KOPT-K1 (cell line): Measurements from ENCODE around the gene GSN.

Experiments
- H3K27ac ChIP-seq: fragments of 200-600 bp; sonication (generic); 2 replicates; pipeline ENCODE4 v1.5.1; 2016; ENCODE audit warnings: antibody characterized with exemption, mild to moderate bottlenecking, low read depth, low read length; ENCODE audit not compliant: poor library complexity, severe bottlenecking
- H3K36me3 ChIP-seq: fragments of 200-600 bp; sonication (generic); 2 replicates; pipeline ENCODE4 v1.5.1; 2017; ENCODE audit warnings: antibody characterized with exemption, mild to moderate bottlenecking, low read length, moderate library complexity; ENCODE audit not compliant: insufficient read depth
- H3K9me3 ChIP-seq: fragments of 200-600 bp; sonication (generic); 2 replicates; pipeline ENCODE4 v1.5.1; 2017; ENCODE audit warnings: antibody characterized with exemption, low read length, mild to moderate bottlenecking; ENCODE audit not compliant: insufficient read depth, poor library complexity, severe bottlenecking

GSN gene

DNA sequence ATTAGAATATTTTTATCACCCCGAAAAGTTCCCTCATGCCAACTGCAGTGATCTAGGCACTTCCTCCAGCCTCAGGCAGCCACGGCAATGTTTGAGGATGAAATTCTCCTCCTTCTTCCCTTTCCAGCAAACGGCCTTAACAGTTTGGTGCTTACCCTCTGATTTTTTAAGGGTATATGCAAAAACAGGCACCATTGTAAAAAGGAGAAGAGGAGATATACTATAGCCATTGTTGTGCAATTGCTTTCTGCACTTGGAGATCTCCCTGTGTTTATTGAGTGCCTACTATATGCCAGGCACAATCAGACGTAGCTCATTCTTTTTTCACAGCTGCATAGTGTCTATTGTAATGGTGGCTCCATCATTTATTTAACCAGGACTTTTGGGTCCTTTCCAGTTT is 29.4 kb downstream of the GSN start:
- Histone ChIP-seq H3K27ac (no peak overlapping the region), H3K36me3 (no peaks in the 10 kb centered on the region), H3K9me3 (no peaks in the 10 kb centered on the region)

DNA sequence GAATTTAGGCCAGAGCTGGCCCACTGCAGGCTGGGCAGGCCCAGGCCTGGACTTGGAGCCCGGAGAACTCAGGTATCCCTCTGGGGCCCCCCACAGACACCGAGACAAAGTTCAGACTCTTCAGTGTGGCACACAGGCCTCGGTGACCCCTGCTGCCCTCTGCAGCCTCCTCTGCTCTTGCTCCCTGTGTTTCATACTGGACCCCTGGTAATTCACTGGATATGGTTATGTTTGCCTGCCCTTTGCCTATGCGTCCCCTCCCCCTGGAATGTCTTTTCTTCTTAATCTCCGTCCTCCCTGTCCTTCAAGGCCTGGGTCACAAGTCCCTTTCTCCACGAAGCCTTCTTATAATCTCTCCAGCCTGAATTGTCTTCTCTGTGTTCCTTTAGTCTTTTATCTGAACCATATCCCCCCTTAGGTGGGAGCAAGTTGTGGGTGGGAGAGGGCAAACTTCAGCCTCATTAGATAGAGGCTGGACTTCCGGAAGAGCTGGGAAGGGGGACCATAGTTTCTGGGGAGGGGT is 30.1 kb downstream of the GSN start:
- H3K27ac ChIP-seq: no peak overlapping the region
- no peaks in the 10 kb centered on the region for H3K9me3 ChIP-seq
- H3K36me3 ChIP-seq: no peaks in the 10 kb centered on the region

DNA sequence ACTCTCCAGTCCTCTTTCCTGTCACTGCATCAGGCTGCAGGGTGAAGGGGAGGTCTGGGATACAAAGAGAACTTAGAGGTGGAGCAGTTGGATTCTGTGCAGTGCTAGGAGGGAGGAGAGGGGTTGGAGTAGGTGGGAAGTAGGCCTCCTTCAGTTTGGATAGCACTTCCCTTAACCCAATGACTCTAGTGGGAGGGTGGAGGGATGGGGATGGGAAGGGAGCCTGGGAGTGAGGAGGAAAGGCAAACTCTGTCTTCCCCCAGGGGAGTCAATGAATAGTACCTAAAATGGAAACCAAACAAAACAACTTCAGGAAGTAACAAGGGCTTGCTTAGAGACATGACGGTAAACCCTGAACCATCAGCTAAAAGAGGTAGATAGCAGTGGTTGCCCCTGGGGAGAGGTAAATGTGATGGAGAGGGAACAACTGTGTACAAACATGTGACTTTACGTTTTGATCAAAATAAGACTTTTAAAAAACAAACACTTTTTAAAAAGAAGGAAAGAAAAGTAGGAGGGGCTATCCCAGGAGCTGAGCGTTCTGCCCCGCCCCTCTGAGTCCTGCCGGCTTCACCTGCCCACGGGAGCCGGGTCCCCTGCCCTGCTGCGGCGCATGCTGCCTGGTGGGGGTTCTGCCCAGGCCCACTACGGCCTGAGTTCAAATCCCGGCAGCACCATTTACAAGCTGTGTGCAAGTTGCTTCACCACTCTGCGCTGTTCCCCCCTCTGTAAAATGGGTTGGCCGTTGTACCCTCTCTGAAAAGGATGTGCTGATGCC is 30.9 kb downstream of the GSN start:
- no peaks in the 10 kb centered on the region for H3K9me3 ChIP-seq
- H3K27ac ChIP-seq: no peak overlapping the region
- H3K36me3 ChIP-seq: no peaks in the 10 kb centered on the region

DNA sequence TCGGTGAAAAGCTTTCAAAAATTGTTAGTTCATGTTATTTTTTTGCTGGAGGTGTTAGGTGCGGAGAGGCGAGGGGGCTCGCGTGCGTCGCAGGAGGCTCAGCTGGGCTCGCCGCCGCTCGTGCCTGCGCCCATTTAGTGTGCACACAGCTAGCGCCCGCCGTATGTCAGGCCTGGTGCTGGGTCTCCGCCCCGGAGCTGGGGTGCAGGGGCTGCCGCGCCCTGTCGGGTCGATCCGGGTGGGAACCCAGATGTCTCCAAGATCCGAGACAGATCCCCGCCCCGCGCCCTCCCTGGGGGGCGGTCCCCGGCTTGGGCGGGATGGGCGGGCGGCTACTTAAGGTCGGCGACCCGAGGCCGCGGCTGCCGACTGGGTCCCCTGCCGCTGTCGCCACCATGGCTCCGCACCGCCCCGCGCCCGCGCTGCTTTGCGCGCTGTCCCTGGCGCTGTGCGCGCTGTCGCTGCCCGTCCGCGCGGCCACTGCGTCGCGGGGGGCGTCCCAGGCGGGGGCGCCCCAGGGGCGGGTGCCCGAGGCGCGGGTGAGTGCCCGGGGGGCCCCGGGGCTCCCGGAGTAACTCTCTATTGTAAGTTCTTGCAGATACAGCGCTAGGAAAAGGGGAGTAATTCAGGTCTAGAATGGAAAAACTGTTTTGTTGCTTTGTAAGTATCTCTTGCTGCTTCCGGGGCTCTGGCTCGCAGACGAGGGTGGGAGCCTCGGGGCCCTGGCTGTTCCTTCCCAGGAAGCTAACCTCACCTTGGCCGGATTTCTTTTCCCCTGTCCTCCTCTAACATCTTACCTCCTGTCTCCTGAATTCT is 31.7 kb downstream of the GSN start:
- Histone ChIP-seq H3K9me3 (no peaks in the 10 kb centered on the region), H3K36me3 (no peaks in the 10 kb centered on the region), H3K27ac (no peak overlapping the region)

DNA sequence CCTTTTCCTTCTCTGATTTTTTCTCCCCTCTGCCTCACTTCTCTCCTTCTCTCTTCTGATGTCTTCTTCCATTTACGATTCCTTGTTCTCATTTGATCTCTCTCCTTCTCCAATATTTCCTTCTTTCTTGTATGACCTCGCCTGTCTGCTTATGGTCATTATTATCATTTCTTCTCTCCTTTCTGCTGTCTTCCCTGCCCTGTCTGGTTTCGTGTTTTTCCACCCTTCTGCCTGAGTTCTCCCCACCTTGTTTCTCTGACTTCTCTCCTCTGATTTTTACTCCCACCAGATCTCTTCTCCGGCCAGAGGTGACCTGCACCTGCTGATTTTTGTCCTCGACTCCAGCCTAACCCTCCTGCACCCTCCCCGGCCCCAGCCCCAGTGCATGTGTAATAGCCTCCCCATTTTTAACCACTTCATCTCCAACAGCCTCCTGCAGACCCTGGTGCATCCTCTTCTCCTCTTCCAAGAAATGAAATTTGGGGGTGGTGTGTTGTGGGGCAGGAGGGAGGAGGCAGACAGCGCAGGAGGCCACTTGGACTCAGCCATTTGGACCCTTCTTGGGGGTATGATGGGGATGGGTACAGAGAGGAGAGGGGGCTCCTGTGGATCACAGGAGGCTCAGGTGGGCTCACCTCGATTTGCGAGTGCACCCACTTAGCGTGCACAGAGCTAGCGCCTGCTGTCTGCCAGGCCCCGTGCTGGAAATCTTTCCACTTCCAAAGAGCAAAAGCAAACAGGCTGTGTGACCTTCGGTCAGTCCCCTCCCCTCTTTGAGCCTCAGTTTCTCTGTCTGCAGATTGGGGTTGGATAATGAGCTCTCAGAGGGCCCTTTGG is 32.5 kb downstream of the GSN start:
- Histone ChIP-seq H3K27ac (no peak overlapping the region), H3K9me3 (no peaks in the 10 kb centered on the region), H3K36me3 (no peaks in the 10 kb centered on the region)

DNA sequence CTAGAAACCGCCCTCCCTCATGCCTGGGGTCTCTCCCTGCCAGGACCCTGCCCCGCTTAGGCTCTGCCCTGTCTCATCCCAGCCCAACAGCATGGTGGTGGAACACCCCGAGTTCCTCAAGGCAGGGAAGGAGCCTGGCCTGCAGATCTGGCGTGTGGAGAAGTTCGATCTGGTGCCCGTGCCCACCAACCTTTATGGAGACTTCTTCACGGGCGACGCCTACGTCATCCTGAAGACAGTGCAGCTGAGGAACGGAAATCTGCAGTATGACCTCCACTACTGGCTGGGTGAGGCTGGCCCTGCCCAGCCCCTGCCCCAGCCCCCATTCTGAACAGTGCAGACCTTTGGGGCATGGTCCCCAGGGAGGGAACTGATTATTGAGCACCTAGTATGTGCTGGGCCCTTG is 33.9 kb downstream of the GSN start:
- Histone ChIP-seq H3K27ac (no peak overlapping the region), H3K36me3 (no peaks in the 10 kb centered on the region), H3K9me3 (no peaks in the 10 kb centered on the region)

DNA sequence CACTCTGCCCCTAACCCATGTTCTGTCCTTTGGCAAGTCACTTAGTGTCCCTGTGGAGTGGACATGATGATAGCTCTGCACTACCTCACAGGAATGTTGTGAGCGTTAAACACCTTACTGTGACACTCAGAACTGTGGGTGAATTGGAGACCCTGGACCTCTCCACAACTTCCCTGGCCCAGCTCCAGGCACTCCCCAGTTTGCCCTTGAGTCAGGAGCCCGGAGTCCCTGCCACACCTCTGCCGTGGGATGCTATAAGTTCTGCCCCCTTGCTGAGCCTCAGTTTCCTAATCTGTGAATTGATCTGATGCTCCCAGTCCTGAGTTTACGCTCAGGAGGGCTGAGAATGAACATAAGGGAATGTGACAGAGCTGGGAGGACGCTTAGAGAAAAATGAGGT is 34.4 kb downstream of the GSN start:
- H3K27ac ChIP-seq: no peak overlapping the region
- no peaks in the 10 kb centered on the region for H3K36me3 ChIP-seq
- H3K9me3 ChIP-seq: no peaks in the 10 kb centered on the region

DNA sequence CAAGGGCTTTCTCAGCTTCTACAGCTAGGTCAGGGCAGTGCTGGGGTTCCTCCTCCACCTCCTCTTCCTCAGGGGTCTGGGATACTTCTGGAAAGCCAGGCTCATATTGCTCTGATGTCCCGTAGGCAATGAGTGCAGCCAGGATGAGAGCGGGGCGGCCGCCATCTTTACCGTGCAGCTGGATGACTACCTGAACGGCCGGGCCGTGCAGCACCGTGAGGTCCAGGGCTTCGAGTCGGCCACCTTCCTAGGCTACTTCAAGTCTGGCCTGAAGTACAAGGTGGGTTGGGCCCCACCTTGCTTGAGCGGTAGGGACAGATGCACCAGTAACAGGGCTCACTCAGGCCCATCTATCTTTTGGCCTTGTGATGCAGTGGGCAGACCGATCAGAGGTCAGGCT is 34.8 kb downstream of the GSN start:
- no peaks in the 10 kb centered on the region for H3K9me3 ChIP-seq

DNA sequence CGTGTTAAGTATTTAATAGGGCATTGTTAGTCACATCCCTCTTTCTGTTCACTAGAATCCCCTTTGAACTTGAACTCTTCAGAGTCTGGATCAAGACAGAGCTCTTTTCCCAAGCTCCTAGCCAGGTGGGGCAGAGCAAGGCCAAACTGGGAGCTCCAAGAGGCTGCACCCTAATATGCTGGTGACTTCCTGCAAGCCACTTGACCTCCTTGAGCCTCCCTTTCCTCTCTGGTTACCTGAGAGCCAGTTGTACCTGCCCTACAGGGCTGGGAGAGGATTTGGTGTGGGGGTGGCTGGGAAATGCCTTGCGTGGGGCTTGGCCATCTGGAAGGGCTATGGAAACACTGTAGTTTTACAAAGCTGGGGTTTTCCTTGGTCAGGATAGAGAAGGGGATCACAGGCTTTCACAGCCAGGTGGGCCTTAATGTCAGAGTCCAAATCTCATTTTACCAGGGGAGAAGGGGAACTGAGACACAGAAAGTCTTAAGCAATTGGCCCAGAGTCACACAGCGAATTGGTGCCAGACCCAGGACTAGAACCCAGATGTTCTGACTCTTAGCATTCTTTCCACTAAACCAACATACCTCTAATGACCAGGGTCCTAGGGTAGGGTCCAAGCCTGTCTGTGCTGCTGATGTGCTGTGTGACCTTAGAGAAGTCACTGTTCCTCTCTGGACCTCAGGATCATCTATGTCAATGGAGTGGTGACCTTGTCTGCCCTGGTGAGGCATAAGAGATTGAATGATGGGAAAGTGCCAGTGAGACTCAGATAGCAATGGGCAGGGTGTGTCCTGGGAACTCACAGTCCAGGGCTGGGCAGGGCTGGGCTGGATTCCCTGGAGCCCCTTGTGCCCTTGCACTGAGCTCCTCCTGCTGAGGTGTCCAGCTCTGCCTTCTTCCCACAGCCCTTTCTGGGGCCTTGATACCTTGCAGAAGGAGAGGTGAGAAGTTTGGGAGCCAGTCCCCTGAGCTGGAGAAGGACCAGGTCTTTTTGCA is 35.8 kb downstream of the GSN start:
- Histone ChIP-seq H3K9me3 (no peaks in the 10 kb centered on the region), H3K27ac (no peak overlapping the region), H3K36me3 (no peaks in the 10 kb centered on the region)

More for the DNA sequence above, 34.8 kb downstream of the GSN start:
- Histone ChIP-seq H3K27ac (no peak overlapping the region), H3K36me3 (no peaks in the 10 kb centered on the region)

DNA sequence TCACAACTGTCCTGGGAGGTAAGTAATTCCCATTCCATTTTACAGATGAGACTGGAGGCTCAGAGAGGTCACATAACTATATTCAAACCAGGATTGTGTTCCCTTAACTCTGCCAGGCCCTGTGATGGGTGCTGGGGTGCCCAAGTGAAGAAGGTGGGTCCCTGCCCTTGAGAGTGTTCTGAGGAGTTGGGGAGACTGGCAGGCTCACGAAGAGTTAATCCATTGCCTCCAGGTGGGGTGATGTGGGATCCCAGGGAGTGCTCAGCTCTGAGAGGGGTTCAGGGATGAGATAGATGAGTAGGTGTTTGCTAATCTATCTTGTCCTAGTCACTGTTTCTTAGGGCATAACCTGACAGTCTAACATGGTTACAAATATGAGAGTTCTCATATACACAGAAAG is 36.7 kb downstream of the GSN start:
- Histone ChIP-seq H3K36me3 (no peaks in the 10 kb centered on the region), H3K9me3 (no peaks in the 10 kb centered on the region), H3K27ac (no peak overlapping the region)

DNA sequence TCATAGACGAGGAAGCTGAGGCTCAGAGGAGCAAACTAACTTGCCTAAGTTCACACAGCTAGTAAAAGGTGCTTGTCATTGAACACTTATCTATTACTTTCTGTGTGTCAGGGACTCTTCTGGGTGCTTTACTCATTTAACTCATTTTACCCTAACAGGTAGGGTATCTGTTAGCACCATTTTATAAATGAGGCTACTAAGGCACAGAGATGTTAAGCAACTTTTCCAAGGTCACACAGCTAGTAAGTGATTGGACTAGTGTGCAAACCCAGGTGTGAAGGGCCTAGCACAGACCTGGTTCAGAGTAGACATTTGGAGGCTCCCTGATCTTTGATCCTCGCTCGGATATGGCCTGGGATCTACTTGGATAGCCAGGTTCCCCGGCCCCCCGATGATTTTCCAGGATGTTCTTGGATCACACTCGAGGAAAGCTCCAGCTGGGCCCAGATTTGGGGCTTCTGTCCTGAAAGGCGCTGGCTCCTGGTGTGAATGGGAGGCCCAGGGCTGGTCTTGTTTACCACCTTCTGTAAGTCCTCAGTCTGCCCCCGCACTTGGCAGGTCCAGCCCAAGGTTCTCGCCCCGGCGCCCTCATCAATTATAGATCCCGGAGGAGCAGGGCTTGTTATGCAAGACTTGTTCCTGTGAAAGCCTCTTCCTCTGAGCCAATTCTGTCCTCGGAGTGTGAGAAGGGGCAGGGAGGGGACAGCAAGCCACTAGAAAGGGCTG is 37.5 kb downstream of the GSN start:
- Histone ChIP-seq H3K36me3 (no peaks in the 10 kb centered on the region), H3K27ac (no peak overlapping the region), H3K9me3 (no peaks in the 10 kb centered on the region)

DNA sequence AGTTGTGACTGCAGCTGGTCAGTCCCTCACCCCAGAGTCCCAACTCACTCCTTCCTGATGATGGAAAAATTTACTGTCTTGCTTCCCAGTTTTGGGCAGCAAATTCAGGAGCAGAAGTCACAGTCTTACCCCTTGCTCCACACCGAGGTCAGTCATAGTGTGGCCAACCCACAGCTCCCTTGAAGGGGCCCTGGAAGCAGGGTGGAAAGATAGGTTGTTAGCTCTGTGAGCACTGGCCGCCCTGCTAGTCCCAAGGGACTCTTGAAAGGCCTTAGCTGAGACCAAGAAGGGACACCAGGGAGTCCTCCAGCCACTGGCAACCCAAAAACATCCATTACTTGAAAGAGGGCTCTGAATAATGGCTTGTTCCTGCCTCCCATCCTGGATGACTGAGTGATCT is 40.0 kb downstream of the GSN start:
- H3K36me3 ChIP-seq: no peaks in the 10 kb centered on the region
- H3K27ac ChIP-seq: no peak overlapping the region

DNA sequence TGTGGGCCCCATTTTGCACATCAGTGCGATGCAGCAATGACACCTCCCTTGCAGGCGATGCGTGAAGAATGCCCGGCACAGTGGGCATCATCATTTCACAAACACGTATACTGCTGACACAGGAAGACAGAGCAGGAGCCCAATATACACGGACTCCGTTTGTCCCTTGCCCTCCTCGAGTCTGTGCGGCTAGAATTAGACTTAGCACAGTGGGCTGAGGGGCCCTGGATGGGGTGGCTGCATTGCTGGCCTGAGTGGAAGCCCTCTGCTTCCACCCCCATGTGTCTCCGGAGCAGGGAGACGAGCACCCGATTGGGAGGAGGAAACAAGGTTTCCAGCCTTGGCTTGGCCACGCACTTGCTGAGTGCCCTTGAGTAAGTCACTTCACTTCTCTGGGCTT is 40.8 kb downstream of the GSN start:
- H3K9me3 ChIP-seq: no peaks in the 10 kb centered on the region
- H3K27ac ChIP-seq: no peak overlapping the region
- H3K36me3 ChIP-seq: no peaks in the 10 kb centered on the region

More for the DNA sequence above, 40.0 kb downstream of the GSN start:
- no peaks in the 10 kb centered on the region for H3K9me3 ChIP-seq
